ENCODE data around the gene FHL5.
"Not testable (repeated sequence)": the region's sequence is repeated elsewhere in the genome, so short reads cannot be mapped to it uniquely, and the experiment has no call there.

The FHL5 gene

GRCh38 chr6:96631248-96631647 is 68.3 kb downstream of the FHL5 start:
- no peaks in the 10 kb centered on the region for H3K9me3 Mint-ChIP-seq
- H3K27ac Mint-ChIP-seq: no peak overlapping the region
- H3K4me3 Mint-ChIP-seq: no peak overlapping the region
- H3K27me3 Mint-ChIP-seq: peaks cover 18% of the 10 kb centered on the region
- no peaks in the 10 kb centered on the region for H3K36me3 Mint-ChIP-seq (ENCODE audit: low read depth)
- H3K4me1 Mint-ChIP-seq (ENCODE audit: low read depth): no peaks in the 10 kb centered on the region

GRCh38 chr6:96637979-96638378 is 75.1 kb downstream of the FHL5 start:
- not testable (repeated sequence) for H3K36me3 Mint-ChIP-seq (ENCODE audit: low read depth); H3K27ac Mint-ChIP-seq; H3K4me3 Mint-ChIP-seq; H3K4me1 Mint-ChIP-seq (ENCODE audit: low read depth); H3K9me3 Mint-ChIP-seq
- peaks cover 41% of the 10 kb centered on the region for H3K27me3 Mint-ChIP-seq

GRCh38 chr6:96645106-96645505 is 82.2 kb downstream of the FHL5 start:
- Mint-ChIP-seq H3K27me3 (peaks cover 24% of the 10 kb centered on the region), H3K4me3 (no peak overlapping the region), H3K27ac (no peak overlapping the region), H3K36me3 (ENCODE audit: low read depth) (no peaks in the 10 kb centered on the region), H3K9me3 (no peaks in the 10 kb centered on the region), H3K4me1 (ENCODE audit: low read depth) (no peaks in the 10 kb centered on the region)

- H3K27me3 Mint-ChIP-seq: peaks cover 26% of the 10 kb centered on the region
- H3K27ac Mint-ChIP-seq: no peak overlapping the region
- H3K36me3 Mint-ChIP-seq (ENCODE audit: low read depth): no peaks in the 10 kb centered on the region
- H3K9me3 Mint-ChIP-seq: no peaks in the 10 kb centered on the region
- peaks cover 6% of the 10 kb centered on the region for H3K4me1 Mint-ChIP-seq (ENCODE audit: low read depth)
- no peak overlapping the region for H3K4me3 Mint-ChIP-seq
These were observed 87.0 kb downstream of the FHL5 start for GRCh38 chr6:96649926-96650325.

GRCh38 chr6:96651816-96652215 is 88.9 kb downstream of the FHL5 start:
- H3K36me3 Mint-ChIP-seq (ENCODE audit: low read depth): no peaks in the 10 kb centered on the region
- H3K27me3 Mint-ChIP-seq: peaks cover 17% of the 10 kb centered on the region
- H3K4me3 Mint-ChIP-seq: no peak overlapping the region
- no peak overlapping the region for H3K27ac Mint-ChIP-seq
- no peaks in the 10 kb centered on the region for H3K9me3 Mint-ChIP-seq
- peaks cover 6% of the 10 kb centered on the region for H3K4me1 Mint-ChIP-seq (ENCODE audit: low read depth)

- H3K4me3 Mint-ChIP-seq: no peak overlapping the region
- no peaks in the 10 kb centered on the region for H3K9me3 Mint-ChIP-seq
- no peaks in the 10 kb centered on the region for H3K36me3 Mint-ChIP-seq (ENCODE audit: low read depth)
- peaks cover 17% of the 10 kb centered on the region for H3K27me3 Mint-ChIP-seq
- H3K4me1 Mint-ChIP-seq (ENCODE audit: low read depth): peaks cover 6% of the 10 kb centered on the region
- H3K27ac Mint-ChIP-seq: no peak overlapping the region
These were observed 89.6 kb downstream of the FHL5 start for GRCh38 chr6:96652552-96652951.

- peaks cover 17% of the 10 kb centered on the region for H3K27me3 Mint-ChIP-seq
- H3K4me3 Mint-ChIP-seq: no peak overlapping the region
- no peak overlapping the region for H3K27ac Mint-ChIP-seq
- H3K36me3 Mint-ChIP-seq (ENCODE audit: low read depth): no peaks in the 10 kb centered on the region
- H3K4me1 Mint-ChIP-seq (ENCODE audit: low read depth): peaks cover 6% of the 10 kb centered on the region
- H3K9me3 Mint-ChIP-seq: no peaks in the 10 kb centered on the region
These were observed 90.3 kb downstream of the FHL5 start for GRCh38 chr6:96653181-96653580.

- no peak overlapping the region for H3K27ac Mint-ChIP-seq
- no peaks in the 10 kb centered on the region for H3K9me3 Mint-ChIP-seq
- peaks cover 10% of the 10 kb centered on the region for H3K27me3 Mint-ChIP-seq
- H3K4me1 Mint-ChIP-seq (ENCODE audit: low read depth): peaks cover 5% of the 10 kb centered on the region
- H3K4me3 Mint-ChIP-seq: no peak overlapping the region
- H3K36me3 Mint-ChIP-seq (ENCODE audit: low read depth): no peaks in the 10 kb centered on the region
These were observed 93.6 kb downstream of the FHL5 start for GRCh38 chr6:96656567-96656966.

- Mint-ChIP-seq H3K27me3 (peaks cover 10% of the 10 kb centered on the region), H3K9me3 (no peaks in the 10 kb centered on the region), H3K27ac (no peak overlapping the region), H3K4me1 (ENCODE audit: low read depth) (no peaks in the 10 kb centered on the region), H3K36me3 (ENCODE audit: low read depth) (no peaks in the 10 kb centered on the region), H3K4me3 (no peak overlapping the region)
These were observed 94.4 kb downstream of the FHL5 start for GRCh38 chr6:96657344-96657743.

- no peak overlapping the region for H3K27ac Mint-ChIP-seq
- no peaks in the 10 kb centered on the region for H3K36me3 Mint-ChIP-seq (ENCODE audit: low read depth)
- H3K27me3 Mint-ChIP-seq: peaks cover 10% of the 10 kb centered on the region
- no peak overlapping the region for H3K4me3 Mint-ChIP-seq
- no peaks in the 10 kb centered on the region for H3K4me1 Mint-ChIP-seq (ENCODE audit: low read depth)
- no peaks in the 10 kb centered on the region for H3K9me3 Mint-ChIP-seq
These were observed 96.3 kb downstream of the FHL5 start for GRCh38 chr6:96659084-96659845.
